ENCODE data around the gene SYNE2.

Gene SYNE2

GRCh38 chr14:63956326-63956725 is 103.5 kb downstream of the SYNE2 start:
- DNase-seq (ENCODE audit: low read depth in 2 of 2), result no peak

- no peak for DNase-seq (ENCODE audit: low read depth in 2 of 2)
These were observed 108.2 kb downstream of the SYNE2 start for GRCh38 chr14:63960926-63961567.

GRCh38 chr14:63962906-63963305 is 110.1 kb downstream of the SYNE2 start:
- DNase-seq (ENCODE audit: low read depth in 2 of 2), result no peak

GRCh38 chr14:63963439-63963838 is 110.6 kb downstream of the SYNE2 start:
- no peak for DNase-seq (ENCODE audit: low read depth in 2 of 2)

GRCh38 chr14:63964113-63964512 is 111.3 kb downstream of the SYNE2 start:
- DNase-seq (ENCODE audit: low read depth in 2 of 2), result no peak

GRCh38 chr14:63966407-63966806 is 113.6 kb downstream of the SYNE2 start:
- DNase-seq (ENCODE audit: low read depth in 2 of 2), result no peak

GRCh38 chr14:63972323-63972932 is 119.6 kb downstream of the SYNE2 start:
- DNase-seq (ENCODE audit: low read depth in 2 of 2), result no peak

- DNase-seq (ENCODE audit: low read depth in 2 of 2), result no peak
These were observed 121.4 kb downstream of the SYNE2 start for GRCh38 chr14:63974176-63974575.

- no peak for DNase-seq (ENCODE audit: low read depth in 2 of 2)
These were observed 128.8 kb downstream of the SYNE2 start for GRCh38 chr14:63981569-63981968.

GRCh38 chr14:63982156-63982555 is 129.4 kb downstream of the SYNE2 start:
- DNase-seq (ENCODE audit: low read depth in 2 of 2), result no peak

GRCh38 chr14:63982629-63983028 is 129.8 kb downstream of the SYNE2 start:
- no peak for DNase-seq (ENCODE audit: low read depth in 2 of 2)

GRCh38 chr14:63986789-63987533 is 134.2 kb downstream of the SYNE2 start:
- no peak for DNase-seq (ENCODE audit: low read depth in 2 of 2)

GRCh38 chr14:63988579-63988978 is 135.8 kb downstream of the SYNE2 start:
- no peak for DNase-seq (ENCODE audit: low read depth in 2 of 2)

- no peak for DNase-seq (ENCODE audit: low read depth in 2 of 2)
These were observed 139.0 kb downstream of the SYNE2 start for GRCh38 chr14:63991833-63992232.

- DNase-seq (ENCODE audit: low read depth in 2 of 2), result no peak
These were observed 140.1 kb downstream of the SYNE2 start for GRCh38 chr14:63992858-63993257.

GRCh38 chr14:63993992-63994391 is 141.2 kb downstream of the SYNE2 start:
- DNase-seq (ENCODE audit: low read depth in 2 of 2), result no peak

- DNase-seq (ENCODE audit: low read depth in 2 of 2), result no peak
These were observed 142.5 kb downstream of the SYNE2 start for GRCh38 chr14:63995285-63995684.

GRCh38 chr14:63996016-63996415 is 143.2 kb downstream of the SYNE2 start:
- no peak for DNase-seq (ENCODE audit: low read depth in 2 of 2)

GRCh38 chr14:63996625-63997220 is 143.9 kb downstream of the SYNE2 start:
- no peak for DNase-seq (ENCODE audit: low read depth in 2 of 2)

GRCh38 chr14:64000749-64001148 is 147.9 kb downstream of the SYNE2 start:
- no peak for DNase-seq (ENCODE audit: low read depth in 2 of 2)

GRCh38 chr14:64005822-64006221 is 153.0 kb downstream of the SYNE2 start:
- no peak for DNase-seq (ENCODE audit: low read depth in 2 of 2)

- no peak for DNase-seq (ENCODE audit: low read depth in 2 of 2)
These were observed 155.2 kb downstream of the SYNE2 start for GRCh38 chr14:64008016-64008415.

GRCh38 chr14:64012003-64012402 is 159.2 kb downstream of the SYNE2 start:
- DNase-seq (ENCODE audit: low read depth in 2 of 2), result no peak

Data from stimulated activated CD4-positive, alpha-beta T cell treated with anti-CD3 and anti-CD28 coated beads, Interleukin-1b, Interleukin-23, amount 100 ng/mL, for 1 hour (primary cell).